Measurements from ENCODE around the gene CACNA1I. TPM values are rescaled to one million over a fixed set of nuclear protein-coding genes. Genes with fewer than 3 reads are reported as not detected.

CACNA1I gene
- total RNA-seq, 2 donors from 2014 or later, result 0.34 to 0.58 TPM

GRCh38 chr22:39563571-39564428 lies 6.8 kb upstream of the CACNA1I start:
- no peak for ATAC-seq (replicated peaks in 1 of 2)
- Mint-ChIP-seq H3K27ac (no peak overlapping the region), H3K9me3 (peaks cover 6 to 7% of the 10 kb centered on the region in 2 donors), H3K36me3 (ENCODE audit: insufficient read depth in 2 of 2) (peaks cover 2 to 7% of the 10 kb centered on the region in 2 donors), H3K4me1 (ENCODE audit: low read depth) (peaks cover 11% of the 10 kb centered on the region), H3K27me3 (ENCODE audit: low read depth) (peaks cover 8% of the 10 kb centered on the region), H3K4me3 (no peak overlapping the region)
- DNase-seq, result no peak

GRCh38 chr22:39565414-39565944 lies 5.1 kb upstream of the CACNA1I start:
- Mint-ChIP-seq H3K4me3 (no peak overlapping the region), H3K27ac (no peak overlapping the region), H3K4me1 (ENCODE audit: low read depth) (peaks cover 11% of the 10 kb centered on the region), H3K36me3 (ENCODE audit: insufficient read depth in 2 of 2) (peaks cover 2 to 7% of the 10 kb centered on the region in 2 donors), H3K9me3 (peaks cover 6 to 7% of the 10 kb centered on the region in 2 donors), H3K27me3 (ENCODE audit: low read depth) (peaks cover 1% of the 10 kb centered on the region)
- no peak for DNase-seq
- ATAC-seq (replicated peaks in 1 of 2), result no peak

- peak; percentile 34 to 37 for DNase-seq
- no peak overlapping the region for H3K27ac Mint-ChIP-seq
- peaks cover 6 to 7% of the 10 kb centered on the region in 2 donors for H3K9me3 Mint-ChIP-seq
- no peaks in the 10 kb centered on the region for H3K27me3 Mint-ChIP-seq (ENCODE audit: low read depth)
- peaks cover 2 to 7% of the 10 kb centered on the region in 2 donors for H3K36me3 Mint-ChIP-seq (ENCODE audit: insufficient read depth in 2 of 2)
- peaks cover 11% of the 10 kb centered on the region for H3K4me1 Mint-ChIP-seq (ENCODE audit: low read depth)
- ATAC-seq (replicated peaks in 1 of 2), result peak; percentile 64 to 88
- H3K4me3 Mint-ChIP-seq, result peak overlapping the region in 1 of 2 donors; percentile 38
Observed at GRCh38 chr22:39567135-39567946, 3.2 kb upstream of the CACNA1I start.

- Mint-ChIP-seq H3K27ac (no peak overlapping the region), H3K4me3 (no peak overlapping the region), H3K9me3 (peaks cover 6 to 7% of the 10 kb centered on the region in 2 donors), H3K4me1 (ENCODE audit: low read depth) (peaks cover 11% of the 10 kb centered on the region), H3K27me3 (ENCODE audit: low read depth) (no peaks in the 10 kb centered on the region), H3K36me3 (ENCODE audit: insufficient read depth in 2 of 2) (peaks cover 2 to 7% of the 10 kb centered on the region in 2 donors)
- ATAC-seq (replicated peaks in 1 of 2) (no peak), DNase-seq (no peak)
Observed at GRCh38 chr22:39568278-39568981, 2.1 kb upstream of the CACNA1I start.

- Mint-ChIP-seq H3K4me1 (ENCODE audit: low read depth) (peaks cover 11% of the 10 kb centered on the region), H3K9me3 (peaks cover 6 to 7% of the 10 kb centered on the region in 2 donors), H3K36me3 (ENCODE audit: insufficient read depth in 2 of 2) (peaks cover 2 to 7% of the 10 kb centered on the region in 2 donors), H3K27ac (no peak overlapping the region), H3K27me3 (ENCODE audit: low read depth) (no peaks in the 10 kb centered on the region), H3K4me3 (no peak overlapping the region)
- ATAC-seq (replicated peaks in 1 of 2) (no peak), DNase-seq (no peak)
Observed at GRCh38 chr22:39569066-39569465, 1.5 kb upstream of the CACNA1I start.

GRCh38 chr22:39570226-39570625 lies 327 bp upstream of the CACNA1I start:
- no peak overlapping the region for H3K4me3 Mint-ChIP-seq
- ATAC-seq (replicated peaks in 1 of 2) (no peak), DNase-seq (no peak)
- H3K36me3 Mint-ChIP-seq (ENCODE audit: insufficient read depth in 2 of 2), result peaks cover 2 to 7% of the 10 kb centered on the region in 2 donors
- H3K27me3 Mint-ChIP-seq (ENCODE audit: low read depth), result no peaks in the 10 kb centered on the region
- peaks cover 11% of the 10 kb centered on the region for H3K4me1 Mint-ChIP-seq (ENCODE audit: low read depth)
- H3K9me3 Mint-ChIP-seq, result peaks cover 6 to 7% of the 10 kb centered on the region in 2 donors
- no peak overlapping the region for H3K27ac Mint-ChIP-seq

- Mint-ChIP-seq H3K27ac (no peak overlapping the region), H3K4me1 (ENCODE audit: low read depth) (peaks cover 11% of the 10 kb centered on the region), H3K36me3 (ENCODE audit: insufficient read depth in 2 of 2) (no peaks in the 10 kb centered on the region), H3K9me3 (no peaks in the 10 kb centered on the region), H3K4me3 (no peak overlapping the region), H3K27me3 (ENCODE audit: low read depth) (no peaks in the 10 kb centered on the region)
- DNase-seq, result no peak
- ATAC-seq (replicated peaks in 1 of 2), result no peak
Observed at GRCh38 chr22:39571538-39571937, 985 bp downstream of the CACNA1I start.

GRCh38 chr22:39574779-39575551 lies 4.4 kb downstream of the CACNA1I start:
- Mint-ChIP-seq H3K36me3 (ENCODE audit: insufficient read depth in 2 of 2) (no peaks in the 10 kb centered on the region), H3K4me3 (no peak overlapping the region), H3K27me3 (ENCODE audit: low read depth) (peaks cover 14% of the 10 kb centered on the region), H3K27ac (no peak overlapping the region), H3K9me3 (no peaks in the 10 kb centered on the region), H3K4me1 (ENCODE audit: low read depth) (no peaks in the 10 kb centered on the region)
- no peak for ATAC-seq (replicated peaks in 1 of 2)
- no peak for DNase-seq

- peaks cover 14% of the 10 kb centered on the region for H3K27me3 Mint-ChIP-seq (ENCODE audit: low read depth)
- H3K36me3 Mint-ChIP-seq (ENCODE audit: insufficient read depth in 2 of 2), result no peaks in the 10 kb centered on the region
- H3K9me3 Mint-ChIP-seq, result no peaks in the 10 kb centered on the region
- H3K27ac Mint-ChIP-seq, result no peak overlapping the region
- DNase-seq (no peak), ATAC-seq (replicated peaks in 1 of 2) (no peak)
- no peaks in the 10 kb centered on the region for H3K4me1 Mint-ChIP-seq (ENCODE audit: low read depth)
- no peak overlapping the region for H3K4me3 Mint-ChIP-seq
Observed at GRCh38 chr22:39575552-39575825, 4.9 kb downstream of the CACNA1I start.

- H3K27me3 Mint-ChIP-seq (ENCODE audit: low read depth), result peaks cover 14% of the 10 kb centered on the region
- ATAC-seq (replicated peaks in 1 of 2), result no peak
- no peaks in the 10 kb centered on the region for H3K9me3 Mint-ChIP-seq
- no peaks in the 10 kb centered on the region for H3K36me3 Mint-ChIP-seq (ENCODE audit: insufficient read depth in 2 of 2)
- no peak overlapping the region for H3K27ac Mint-ChIP-seq
- H3K4me3 Mint-ChIP-seq, result no peak overlapping the region
- no peak for DNase-seq
- H3K4me1 Mint-ChIP-seq (ENCODE audit: low read depth), result no peaks in the 10 kb centered on the region
Observed at GRCh38 chr22:39576027-39576426, 5.5 kb downstream of the CACNA1I start.

GRCh38 chr22:39577366-39577765 lies 6.8 kb downstream of the CACNA1I start:
- no peaks in the 10 kb centered on the region for H3K36me3 Mint-ChIP-seq (ENCODE audit: insufficient read depth in 2 of 2)
- H3K27me3 Mint-ChIP-seq (ENCODE audit: low read depth), result peaks cover 14% of the 10 kb centered on the region
- H3K4me3 Mint-ChIP-seq, result no peak overlapping the region
- no peak for ATAC-seq (replicated peaks in 1 of 2)
- H3K4me1 Mint-ChIP-seq (ENCODE audit: low read depth), result no peaks in the 10 kb centered on the region
- no peak for DNase-seq
- no peaks in the 10 kb centered on the region for H3K9me3 Mint-ChIP-seq
- no peak overlapping the region for H3K27ac Mint-ChIP-seq

GRCh38 chr22:39577900-39578299 lies 7.3 kb downstream of the CACNA1I start:
- DNase-seq, result no peak
- H3K27ac Mint-ChIP-seq, result no peak overlapping the region
- no peak overlapping the region for H3K4me3 Mint-ChIP-seq
- no peaks in the 10 kb centered on the region for H3K36me3 Mint-ChIP-seq (ENCODE audit: insufficient read depth in 2 of 2)
- H3K9me3 Mint-ChIP-seq, result peaks cover 3% of the 10 kb centered on the region in 2 donors
- peaks cover 16% of the 10 kb centered on the region for H3K27me3 Mint-ChIP-seq (ENCODE audit: low read depth)
- H3K4me1 Mint-ChIP-seq (ENCODE audit: low read depth), result no peaks in the 10 kb centered on the region
- ATAC-seq (replicated peaks in 1 of 2), result no peak
